ENCODE data around the gene ZFAND2A. TPM values are rescaled to one million over a fixed set of nuclear protein-coding genes. Genes with fewer than 3 reads are reported as not detected.
"Not testable (repeated sequence)": the region's sequence is repeated elsewhere in the genome, so short reads cannot be mapped to it uniquely, and the experiment has no call there.

ZFAND2A gene
- total RNA-seq, 1 donor from 2014 or later: 6.6 TPM

DNA sequence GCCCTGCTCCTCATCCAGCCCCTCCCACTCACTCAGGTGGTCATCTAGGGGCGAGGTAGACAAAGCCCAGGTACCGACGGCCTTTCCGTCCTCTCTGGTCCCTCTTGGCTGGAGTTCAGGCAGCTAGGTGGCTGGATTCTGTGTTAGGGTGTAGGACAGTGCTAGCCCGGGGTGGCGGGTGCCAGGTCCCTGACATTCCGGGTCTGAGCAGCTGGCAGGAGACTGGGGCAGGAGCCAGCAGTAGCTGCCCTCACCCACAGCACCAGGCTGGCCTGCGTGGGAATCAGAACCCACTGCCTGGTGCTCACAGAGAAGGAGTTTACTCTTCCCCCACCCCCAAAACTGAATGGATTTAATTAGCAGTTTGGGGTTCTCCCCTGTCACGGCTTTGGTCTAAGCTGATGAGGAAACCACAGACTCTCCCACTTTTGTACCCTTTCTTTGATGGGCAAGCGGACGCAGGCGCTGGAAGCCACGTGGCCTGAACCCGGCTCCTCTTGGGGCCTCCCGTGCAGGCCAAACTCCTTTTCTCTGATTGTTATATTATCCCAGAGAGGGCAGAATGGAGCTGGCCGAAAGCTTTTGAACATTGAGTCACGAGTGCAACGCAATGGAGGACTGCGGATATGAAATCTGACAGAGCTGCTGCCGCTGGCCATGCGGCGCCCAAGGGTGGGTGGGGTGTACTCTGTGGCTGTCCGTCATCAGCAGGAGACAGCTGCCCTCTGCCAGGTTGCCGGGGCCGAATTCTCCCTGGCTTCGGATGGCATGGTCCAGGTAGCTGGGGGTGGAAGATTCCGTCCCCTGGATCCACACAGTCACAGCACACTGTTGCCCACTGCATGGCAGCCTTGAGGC, 12.9 kb upstream of the ZFAND2A start:
- DNase-seq: no peak
- Histone ChIP-seq H3K4me1 (peaks cover 18% of the 10 kb centered on the region), H3K27me3 (ENCODE audit: low read depth) (peaks cover under 1% of the 10 kb centered on the region), H3K9me3 (replicated peaks) (no peaks in the 10 kb centered on the region), H3K27ac (replicated peaks) (no peak overlapping the region), H3K36me3 (no peaks in the 10 kb centered on the region), H3K4me3 (no peak overlapping the region)
- TF ChIP-seq, protein P1, sequence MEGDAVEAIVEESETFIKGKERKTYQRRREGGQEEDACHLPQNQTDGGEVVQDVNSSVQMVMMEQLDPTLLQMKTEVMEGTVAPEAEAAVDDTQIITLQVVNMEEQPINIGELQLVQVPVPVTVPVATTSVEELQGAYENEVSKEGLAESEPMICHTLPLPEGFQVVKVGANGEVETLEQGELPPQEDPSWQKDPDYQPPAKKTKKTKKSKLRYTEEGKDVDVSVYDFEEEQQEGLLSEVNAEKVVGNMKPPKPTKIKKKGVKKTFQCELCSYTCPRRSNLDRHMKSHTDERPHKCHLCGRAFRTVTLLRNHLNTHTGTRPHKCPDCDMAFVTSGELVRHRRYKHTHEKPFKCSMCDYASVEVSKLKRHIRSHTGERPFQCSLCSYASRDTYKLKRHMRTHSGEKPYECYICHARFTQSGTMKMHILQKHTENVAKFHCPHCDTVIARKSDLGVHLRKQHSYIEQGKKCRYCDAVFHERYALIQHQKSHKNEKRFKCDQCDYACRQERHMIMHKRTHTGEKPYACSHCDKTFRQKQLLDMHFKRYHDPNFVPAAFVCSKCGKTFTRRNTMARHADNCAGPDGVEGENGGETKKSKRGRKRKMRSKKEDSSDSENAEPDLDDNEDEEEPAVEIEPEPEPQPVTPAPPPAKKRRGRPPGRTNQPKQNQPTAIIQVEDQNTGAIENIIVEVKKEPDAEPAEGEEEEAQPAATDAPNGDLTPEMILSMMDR (IDR thresholded peaks at IDR 0.05; ENCODE audit: borderline replicate concordance): no peak
- intact Hi-C loops (cut with micrococcal nuclease): no loop called here

DNA sequence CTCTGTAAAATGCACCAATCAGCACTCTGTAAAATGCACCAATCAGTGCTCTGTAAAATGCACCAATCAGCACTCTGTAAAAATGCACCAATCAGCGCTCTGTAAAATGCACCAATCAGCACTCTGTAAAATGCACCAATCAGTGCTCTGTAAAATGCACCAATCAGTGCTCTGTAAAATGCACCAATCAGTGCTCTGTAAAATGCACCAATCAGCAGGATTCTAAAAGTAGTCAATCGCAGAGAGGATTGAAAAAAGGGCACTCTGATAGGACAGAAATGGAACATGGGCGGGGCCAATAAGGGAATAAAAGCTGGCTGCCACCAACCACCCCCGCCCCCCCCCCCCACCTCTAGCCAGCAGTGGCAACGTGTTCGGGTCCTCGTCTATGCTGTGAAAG, 11.5 kb upstream of the ZFAND2A start:
- peaks cover 18% of the 10 kb centered on the region for H3K4me1 ChIP-seq
- H3K4me3 ChIP-seq; H3K27me3 ChIP-seq (ENCODE audit: low read depth); H3K27ac ChIP-seq (replicated peaks); intact Hi-C loops (cut with micrococcal nuclease); DNase-seq; H3K36me3 ChIP-seq; H3K9me3 ChIP-seq (replicated peaks): not testable (repeated sequence)

DNA sequence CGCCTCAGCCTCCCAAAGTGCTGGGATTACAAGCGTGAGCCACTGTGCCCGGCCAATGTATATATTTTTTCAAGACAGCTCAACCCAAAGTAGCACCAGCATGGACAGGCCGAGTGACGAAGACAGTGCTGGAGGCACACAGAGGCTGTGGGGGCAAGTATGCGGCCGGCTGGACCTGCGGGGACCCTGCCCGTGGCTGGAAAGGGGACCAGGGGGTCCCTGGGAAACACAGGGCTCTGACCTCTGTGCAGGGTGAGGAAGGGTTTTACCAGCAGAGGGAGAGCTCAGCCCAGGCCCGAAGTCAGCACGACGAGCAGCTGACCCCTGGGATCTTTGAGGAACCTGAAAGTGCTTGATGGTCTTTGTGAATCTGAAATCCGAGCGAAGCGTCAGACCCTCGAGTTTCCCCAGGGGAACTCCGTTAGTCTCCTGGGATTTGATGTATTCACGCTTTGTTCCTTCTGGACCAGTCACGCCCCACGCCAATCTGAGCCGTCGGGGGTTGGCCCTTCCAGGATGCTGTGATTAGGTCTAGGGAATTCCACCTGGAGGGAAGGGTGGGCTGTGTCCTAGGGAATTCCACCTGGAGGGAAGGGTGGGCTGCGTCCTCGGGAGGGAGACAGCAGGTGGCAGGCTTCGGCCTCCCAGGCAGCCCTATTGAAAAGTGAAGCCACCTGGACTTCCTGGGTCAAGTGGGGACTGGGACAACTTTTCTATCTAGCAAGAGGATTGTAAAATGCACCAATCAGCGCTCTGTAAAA, 10.9 kb upstream of the ZFAND2A start:
- H3K9me3 ChIP-seq (replicated peaks): no peaks in the 10 kb centered on the region
- H3K4me3 ChIP-seq: no peak overlapping the region
- no peaks in the 10 kb centered on the region for H3K36me3 ChIP-seq
- TF ChIP-seq, protein P1 (IDR thresholded peaks at IDR 0.05; ENCODE audit: borderline replicate concordance): no peak
- DNase-seq: no peak
- H3K27ac ChIP-seq (replicated peaks): no peak overlapping the region
- H3K4me1 ChIP-seq: peaks cover 12% of the 10 kb centered on the region
- no peaks in the 10 kb centered on the region for H3K27me3 ChIP-seq (ENCODE audit: low read depth)
- intact Hi-C loops (cut with micrococcal nuclease): no loop called here

DNA sequence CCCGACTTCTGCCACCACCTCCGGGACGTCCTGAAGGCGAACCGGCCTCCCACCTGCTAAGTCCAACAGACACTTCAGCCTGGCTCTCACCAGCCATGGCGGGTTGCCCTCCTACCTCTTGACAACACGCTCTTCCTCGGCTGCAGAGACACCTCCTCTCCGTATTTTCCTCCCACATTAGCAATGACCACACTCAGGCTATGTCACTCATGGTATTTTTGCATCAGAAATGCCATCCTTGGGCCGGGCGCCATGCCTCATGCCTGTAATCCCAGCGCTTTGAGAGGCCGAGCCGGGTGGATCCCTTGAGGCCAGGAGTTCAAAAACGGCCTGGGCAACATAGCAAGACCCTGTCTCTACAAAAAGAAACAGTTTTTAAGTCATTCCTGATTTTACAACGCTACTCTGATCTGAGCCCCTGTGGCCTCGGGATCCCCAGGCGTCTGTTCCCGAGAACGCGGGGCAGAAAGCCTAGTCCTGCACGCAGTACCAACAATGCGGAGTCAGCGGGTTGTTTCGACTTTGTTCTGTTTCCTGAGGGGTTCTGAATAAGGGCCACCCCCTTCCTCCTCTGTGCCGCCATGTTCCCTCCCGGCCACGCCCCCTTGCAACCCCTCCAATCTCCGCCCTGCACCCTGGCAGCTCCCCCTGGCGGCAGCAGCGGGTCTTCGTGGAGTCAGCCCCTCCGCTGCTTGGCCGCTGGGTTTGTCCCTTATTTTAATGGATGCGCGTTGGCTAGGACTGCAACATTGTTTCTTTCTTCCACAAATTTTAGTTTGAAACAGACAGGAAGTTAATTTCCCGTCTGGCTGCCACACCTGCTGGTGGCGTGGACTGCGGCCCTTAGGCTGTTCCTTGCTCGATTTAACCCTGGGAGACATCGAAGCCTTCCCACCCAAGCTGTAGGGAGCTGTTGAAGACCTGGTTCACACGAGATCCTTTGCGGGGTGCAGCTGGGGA, 9.7 kb upstream of the ZFAND2A start:
- TF ChIP-seq, protein P1 (IDR thresholded peaks at IDR 0.05; ENCODE audit: borderline replicate concordance): peak; percentile 78
- peak; percentile 84 for DNase-seq
- H3K27me3 ChIP-seq (ENCODE audit: low read depth): no peaks in the 10 kb centered on the region
- peak overlapping the region; percentile 61 for H3K4me3 ChIP-seq
- H3K4me1 ChIP-seq: peaks cover 10% of the 10 kb centered on the region
- H3K9me3 ChIP-seq (replicated peaks): no peaks in the 10 kb centered on the region
- intact Hi-C loops (cut with micrococcal nuclease): no loop called here
- H3K27ac ChIP-seq (replicated peaks): peak overlapping the region; percentile 69
- no peaks in the 10 kb centered on the region for H3K36me3 ChIP-seq

DNA sequence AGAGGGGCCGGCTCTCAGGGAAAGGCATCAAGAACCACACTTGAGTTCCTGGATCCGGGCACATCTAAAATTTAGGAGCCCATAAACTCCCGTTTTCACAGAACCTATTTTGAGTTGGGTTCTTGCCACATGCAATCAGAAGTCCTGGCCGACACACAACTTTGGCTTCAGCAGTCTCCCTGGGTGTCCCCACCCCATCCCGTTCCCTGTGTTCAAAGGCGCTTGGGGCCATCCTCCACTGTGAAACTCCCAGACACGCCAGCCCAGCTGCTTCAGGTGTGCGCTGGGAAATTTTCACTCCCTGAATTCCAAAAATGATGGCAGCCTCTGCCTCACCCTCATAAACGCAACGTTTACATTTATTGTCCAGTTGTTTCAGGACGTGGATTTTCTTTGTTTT, 8.4 kb upstream of the ZFAND2A start:
- TF ChIP-seq, protein P1 (IDR thresholded peaks at IDR 0.05; ENCODE audit: borderline replicate concordance): no peak
- Histone ChIP-seq H3K36me3 (peaks cover 5% of the 10 kb centered on the region), H3K9me3 (replicated peaks) (no peaks in the 10 kb centered on the region), H3K27ac (replicated peaks) (no peak overlapping the region), H3K4me3 (no peak overlapping the region), H3K4me1 (peaks cover 10% of the 10 kb centered on the region), H3K27me3 (ENCODE audit: low read depth) (no peaks in the 10 kb centered on the region)
- intact Hi-C loops (cut with micrococcal nuclease): no loop called here
- DNase-seq: no peak
